NCI-H345 (cell line): ENCODE results near the gene NT5M.
"Not testable (repeated sequence)": the region's sequence is repeated elsewhere in the genome, so short reads cannot be mapped to it uniquely, and the experiment has no call there.

Experiments used
- DNase-seq: peaks from one replicate; lab custom pipeline; 2025; lab: John Stamatoyannopoulos, UW

NT5M gene

GRCh38 chr17:17377071-17377967, 74.1 kb downstream of the NT5M start:
- DNase-seq: no peak

- DNase-seq: no peak
Measured at GRCh38 chr17:17379197-17379991, 76.2 kb downstream of the NT5M start.

GRCh38 chr17:17380145-17380925, 77.2 kb downstream of the NT5M start:
- DNase-seq: no peak

- no peak for DNase-seq
Measured at GRCh38 chr17:17381446-17382064, 78.4 kb downstream of the NT5M start.

- no peak for DNase-seq
Measured at GRCh38 chr17:17382065-17382459, 78.9 kb downstream of the NT5M start.

GRCh38 chr17:17382971-17383370, 79.8 kb downstream of the NT5M start:
- no peak for DNase-seq

- not testable (repeated sequence) for DNase-seq
Measured at GRCh38 chr17:17383431-17384290, 80.5 kb downstream of the NT5M start.

GRCh38 chr17:17384291-17384615, 81.1 kb downstream of the NT5M start:
- no peak for DNase-seq

- DNase-seq: no peak
Measured at GRCh38 chr17:17384961-17385360, 81.8 kb downstream of the NT5M start.

GRCh38 chr17:17385491-17385890, 82.3 kb downstream of the NT5M start:
- no peak for DNase-seq

GRCh38 chr17:17386094-17386800, 83.1 kb downstream of the NT5M start:
- no peak for DNase-seq

GRCh38 chr17:17387017-17387497, 83.9 kb downstream of the NT5M start:
- peak; percentile 8 for DNase-seq

- peak; percentile 69 for DNase-seq
Measured at GRCh38 chr17:17387498-17388362, 84.6 kb downstream of the NT5M start.

GRCh38 chr17:17388657-17389496, 85.7 kb downstream of the NT5M start:
- DNase-seq: no peak

- no peak for DNase-seq
Measured at GRCh38 chr17:17391668-17392370, 88.6 kb downstream of the NT5M start.

GRCh38 chr17:17393976-17394375, 90.8 kb downstream of the NT5M start:
- no peak for DNase-seq

- DNase-seq: no peak
Measured at GRCh38 chr17:17394494-17394893, 91.3 kb downstream of the NT5M start.
